Measurements from ENCODE around the gene CNP.

GRCh38 chr17:42025191-42025579, 58.6 kb downstream of the CNP start:
- no peak for TF ChIP-seq REST (IDR thresholded peaks at IDR 0.05; ENCODE audit: low read depth, low read length)
- TF ChIP-seq JUND (IDR thresholded peaks at IDR 0.05; ENCODE audit: low read depth, low read length): no peak
- TF ChIP-seq SIN3A (IDR thresholded peaks at IDR 0.05; ENCODE audit: low read depth, low read length): no peak
- TF ChIP-seq CTCF (IDR thresholded peaks at IDR 0.05 in 2 of 3, conservative IDR thresholded peaks at IDR 0.05 in 1 of 3; ENCODE audit: control insufficient read depth in 2 of 3, extremely low read depth in 1 of 3, insufficient read depth in 1 of 3, low read depth in 3 of 3, low read length in 3 of 3): no peak
- TF ChIP-seq ZBTB33 (IDR thresholded peaks at IDR 0.05): no peak
- no peak for TF ChIP-seq CHD4 (IDR thresholded peaks at IDR 0.05)
- no peak for TF ChIP-seq KLF5 (IDR thresholded peaks at IDR 0.05; ENCODE audit: partially characterized antibody)
- TF ChIP-seq EZH2 (IDR thresholded peaks at IDR 0.05; ENCODE audit: borderline replicate concordance, control insufficient read depth, low read depth, low read length): no peak
- TF ChIP-seq ASH2L (IDR thresholded peaks at IDR 0.05; ENCODE audit: borderline replicate concordance, low read depth): no peak
- no peak for TF ChIP-seq RBBP5 (conservative IDR thresholded peaks at IDR 0.05)
- no peak for TF ChIP-seq MTA2 (IDR thresholded peaks at IDR 0.05; ENCODE audit: low read depth)
- 0 out of 2 replicates have a peak, but pooled peaks have one; percentile 11 for TF ChIP-seq POLR2A (IDR thresholded peaks at IDR 0.05; ENCODE audit: low read depth, low read length)
- no peak for TF ChIP-seq ZBTB40 (IDR thresholded peaks at IDR 0.05; ENCODE audit: borderline replicate concordance)
- no peak for TF ChIP-seq NFIC (IDR thresholded peaks at IDR 0.05; ENCODE audit: low read depth, low read length)
